Measurements from ENCODE around the gene ATG7.

ATG7 gene

GRCh38 chr3:11544412-11545181 is 272.4 kb downstream of the ATG7 start (continued):
- TF ChIP-seq KLF16 (tag by site-specific recombination; IDR thresholded peaks at IDR 0.05) (no peak), ZNF510 (tag by site-specific recombination; IDR thresholded peaks at IDR 0.05; ENCODE audit: insufficient replicate concordance) (no peak), ZNF132 (tag by site-specific recombination; IDR thresholded peaks at IDR 0.05; ENCODE audit: borderline replicate concordance) (no peak), ZNF571 (tag by site-specific recombination; IDR thresholded peaks at IDR 0.05) (no peak)

- Histone ChIP-seq H3K27ac (ENCODE audit: extremely low read depth, low read depth, low read length) (no peak overlapping the region), H3K4me1 (ENCODE audit: control insufficient read depth, insufficient read depth, low read length) (0 out of 2 replicates have a peak, but pooled peaks cover 4% of the 10 kb centered on the region), H3K4me3 (ENCODE audit: low read depth, low read length) (no peak overlapping the region), H3K9me3 (ENCODE audit: control insufficient read depth, insufficient read depth, low read depth, low read length) (no peaks in the 10 kb centered on the region), H3K36me3 (ENCODE audit: control insufficient read depth in 2 of 2, insufficient read depth in 1 of 2, low read length in 2 of 2) (peaks cover 0 to 3% of the 10 kb centered on the region in 2 experiments; a peak in 1 of 3 replicates)
- ChIA-PET CTCF (interaction anchor here (0.6 kb wide), 1 partner anchor 76 kb away, joined by 3 read pairs; no protein-coding TSS in a partner anchor), POLR2A (no interaction called here)
- TF ChIP-seq PRDM2 (tag by site-specific recombination; IDR thresholded peaks at IDR 0.05; ENCODE audit: borderline replicate concordance) = no peak
- no peak for TF ChIP-seq KLF1 (tag by site-specific recombination; IDR thresholded peaks at IDR 0.05)
- TF ChIP-seq ZSCAN16 (tag by site-specific recombination; IDR thresholded peaks at IDR 0.05) = no peak
- TF ChIP-seq ZNF140 (tag by site-specific recombination; IDR thresholded peaks at IDR 0.05) = no peak
- TF ChIP-seq ZNF544 (tag by site-specific recombination; IDR thresholded peaks at IDR 0.05) = no peak
- TF ChIP-seq KLF10 (tag by site-specific recombination; IDR thresholded peaks at IDR 0.05) = no peak
- no peak for TF ChIP-seq ZBTB17 (tag by site-specific recombination; IDR thresholded peaks at IDR 0.05)
- no peak for TF ChIP-seq HOXC10 (CRISPR knock-in tag; IDR thresholded peaks at IDR 0.05)
- no peak for TF ChIP-seq ZNF148 (tag by site-specific recombination; IDR thresholded peaks at IDR 0.05; ENCODE audit: borderline replicate concordance)
- no peak for TF ChIP-seq MZF1 (tag by site-specific recombination; IDR thresholded peaks at IDR 0.05; ENCODE audit: borderline replicate concordance)
- TF ChIP-seq ZNF488 (tag by site-specific recombination; IDR thresholded peaks at IDR 0.05) = no peak
- TF ChIP-seq ZNF311 (tag by site-specific recombination; IDR thresholded peaks at IDR 0.05; ENCODE audit: borderline replicate concordance) = no peak
These were observed 273.1 kb downstream of the ATG7 start for GRCh38 chr3:11545186-11545851.
